Suprapubic skin (tissue), 4 donors: Measurements from ENCODE around the gene RAB33A. TPM values are rescaled to one million over a fixed set of nuclear protein-coding genes. Genes with fewer than 3 reads are reported as not detected.

Experiments
- DNase-seq, 2 donors: peaks; one replicate each; pipeline ENCODE4 v3.0.0-alpha.2; 2019; ENCODE audit warnings: low spot score in 2 of 2
- H3K27ac ChIP-seq: fragments of 200-600 bp; sonication (generic); one replicate; pipeline ENCODE4 v1.5.1; 2019
- H3K27me3 ChIP-seq: fragments of 200-600 bp; sonication (generic); one replicate; pipeline ENCODE4 v1.5.1; 2019
- H3K36me3 ChIP-seq: fragments of 200-600 bp; sonication (generic); one replicate; pipeline ENCODE4 v1.5.1; 2019
- H3K4me1 ChIP-seq: fragments of 200-600 bp; sonication (generic); one replicate; pipeline ENCODE4 v1.5.1; 2019
- H3K4me3 ChIP-seq: fragments of 200-600 bp; sonication (generic); one replicate; pipeline ENCODE4 v1.5.1; 2019; ENCODE audit warnings: mild to moderate bottlenecking
- H3K9me3 ChIP-seq: fragments of 200-600 bp; sonication (generic); one replicate; pipeline ENCODE4 v1.5.1; 2019
- CTCF ChIP-seq, 2 donors: fragments of 200-600 bp in 1 of 2; fragments of 450-650 bp in 1 of 2; sonication (generic) in 1 of 2; IDR thresholded peaks; one replicate each; pipeline ENCODE4 v1.5.1; 2016 to 2019; ENCODE audit warnings: antibody characterized with exemption in 2 of 2, mild to moderate bottlenecking in 1 of 2, moderate library complexity in 1 of 2
- EP300 ChIP-seq: sonication (generic); formaldehyde crosslinking; IDR thresholded peaks from one replicate; pipeline ENCODE4 v1.6.1; 2017; ENCODE audit warnings: antibody characterized with exemption
- POLR2A ChIP-seq, 2 donors: fragments of 450-650 bp; IDR thresholded peaks; one replicate each; pipeline ENCODE4 v1.6.1; 2017; ENCODE audit warnings: antibody characterized with exemption in 2 of 2, mild to moderate bottlenecking in 2 of 2, moderate library complexity in 2 of 2
- POLR2AphosphoS5 ChIP-seq, 3 donors: sonication (generic); formaldehyde crosslinking; IDR thresholded peaks; one replicate each; pipeline ENCODE4 v1.6.1; 2017; ENCODE audit warnings: antibody characterized with exemption in 3 of 3
- WGBS: methylation state at CpG from one replicate; pipeline ENCODE4 v1.1.5; 2018; 5-methylcytosine and 5-hydroxymethylcytosine counted together
- total RNA-seq, 4 donors: library from RNA; depleted of rRNA; stranded (reverse); fragments of >200 nt; gene quantifications; one replicate each; pipeline ENCODE4 v1.1.0, GENCODE V29; 2016

The RAB33A gene
- total RNA-seq = not detected

DNA sequence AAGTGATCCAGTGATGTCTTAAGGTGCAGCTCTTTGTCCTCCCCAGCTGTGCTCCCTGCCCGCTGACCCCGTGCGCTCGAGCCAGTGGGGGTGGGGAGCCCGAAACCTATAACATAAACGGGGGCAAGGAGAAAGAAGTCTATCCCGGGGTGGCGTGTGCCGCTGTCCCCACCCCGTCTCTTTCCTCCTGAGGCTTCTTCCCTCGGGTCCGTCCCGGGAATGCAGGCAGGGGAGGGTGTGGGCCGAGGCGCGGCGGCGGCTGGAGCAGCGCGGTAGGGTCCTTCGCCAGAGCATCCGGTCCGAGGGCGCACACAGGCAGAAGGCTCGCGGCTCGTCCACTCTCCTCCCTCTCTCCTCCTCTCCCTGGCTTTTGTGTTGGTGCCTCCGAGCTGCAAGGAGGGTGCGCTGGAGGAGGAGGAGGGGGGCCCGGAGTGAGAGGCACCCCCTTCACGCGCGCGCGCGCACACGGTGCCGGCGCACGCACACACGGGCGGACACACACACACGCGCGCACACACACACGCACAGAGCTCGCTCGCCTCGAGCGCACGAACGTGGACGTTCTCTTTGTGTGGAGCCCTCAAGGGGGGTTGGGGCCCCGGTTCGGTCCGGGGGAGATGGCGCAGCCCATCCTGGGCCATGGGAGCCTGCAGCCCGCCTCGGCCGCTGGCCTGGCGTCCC lies at the start of gene RAB33A:
Gene RAB33A, plus strand, starts transcription at position 517 of the 681 bp plus-strand sequence. Its CDS starts 101 bp downstream, at position 618.
- no peak within 1 kb of the TSS for H3K27ac ChIP-seq

GRCh38 chrX:130124577-130124976 lies 47.2 kb upstream of the RAB33A start:
- Histone ChIP-seq H3K27me3 (no peaks in the 10 kb centered on the region), H3K27ac (peak overlapping the region; percentile 69), H3K4me3 (no peak overlapping the region), H3K36me3 (peaks cover 7% of the 10 kb centered on the region), H3K9me3 (no peaks in the 10 kb centered on the region), H3K4me1 (peaks cover 28% of the 10 kb centered on the region)
- 71% methylated on average over 4 of the region's 4 CpGs for WGBS
- TF ChIP-seq CTCF (IDR thresholded peaks at IDR 0.05) = no peak
- no peak for TF ChIP-seq EP300
- no peak for TF ChIP-seq POLR2AphosphoS5 (IDR thresholded peaks at IDR 0.05)
- no peak for TF ChIP-seq POLR2A (IDR thresholded peaks at IDR 0.05)
- DNase-seq = no peak

More for the DNA sequence above, at the start of gene RAB33A:
- TF ChIP-seq POLR2A (IDR thresholded peaks at IDR 0.05) = no peak
- no peak for TF ChIP-seq EP300
- no peak for TF ChIP-seq POLR2AphosphoS5 (IDR thresholded peaks at IDR 0.05)
- no peak for TF ChIP-seq CTCF (IDR thresholded peaks at IDR 0.05)
- H3K36me3 ChIP-seq = no peaks in the 10 kb centered on the region
- H3K4me3 ChIP-seq = peak within 1 kb of the TSS; percentile 52
- no peak for DNase-seq
- H3K27me3 ChIP-seq = no peaks in the 10 kb centered on the region
- 56% methylated on average over 16 of the region's 61 CpGs for WGBS
- H3K9me3 ChIP-seq = no peaks in the 10 kb centered on the region
- peaks cover 37% of the 10 kb centered on the region for H3K4me1 ChIP-seq

- peak in 1 of 2 donors; percentile 81 for DNase-seq
These were observed 46.5 kb upstream of the RAB33A start for GRCh38 chrX:130125091-130125874.

DNA sequence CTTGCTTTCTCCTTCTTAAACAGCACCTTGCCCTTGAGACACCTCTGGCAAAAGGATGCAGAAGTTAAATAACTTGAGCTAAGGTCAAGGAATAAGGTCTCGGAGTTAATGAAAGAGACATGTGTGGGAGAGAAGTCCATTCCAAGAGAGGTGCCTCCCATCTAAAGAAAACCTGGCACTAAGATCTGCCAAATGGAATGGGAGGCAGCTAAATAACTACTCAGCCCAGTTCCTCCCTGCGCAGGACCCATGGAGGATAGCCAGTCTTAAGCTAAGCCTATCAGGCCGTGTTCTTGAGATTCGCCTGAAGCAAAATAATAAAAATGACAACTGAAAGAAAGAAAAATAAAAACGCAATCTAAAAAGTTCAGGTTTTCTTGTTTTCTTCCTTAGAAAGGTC lies 40.8 kb upstream of the RAB33A start:
- no peaks in the 10 kb centered on the region for H3K27me3 ChIP-seq
- TF ChIP-seq POLR2AphosphoS5 (IDR thresholded peaks at IDR 0.05) (no peak), CTCF (IDR thresholded peaks at IDR 0.05) (no peak), POLR2A (IDR thresholded peaks at IDR 0.05) (no peak), EP300 (no peak)
- no peak for DNase-seq
- 72% methylated on average over 5 of the region's 5 CpGs for whole genome bisulfite sequencing
- H3K9me3 ChIP-seq = no peaks in the 10 kb centered on the region
- peaks cover 41% of the 10 kb centered on the region for H3K36me3 ChIP-seq
- no peak overlapping the region for H3K27ac ChIP-seq
- peaks cover under 1% of the 10 kb centered on the region for H3K4me1 ChIP-seq
- H3K4me3 ChIP-seq = no peak overlapping the region

More at GRCh38 chrX:130125091-130125874, 46.5 kb upstream of the RAB33A start:
- H3K27ac ChIP-seq = peak overlapping the region; percentile 69
- H3K27me3 ChIP-seq = no peaks in the 10 kb centered on the region
- H3K4me3 ChIP-seq = no peak overlapping the region
- H3K9me3 ChIP-seq = no peaks in the 10 kb centered on the region
- H3K4me1 ChIP-seq = peaks cover 21% of the 10 kb centered on the region
- peaks cover 14% of the 10 kb centered on the region for H3K36me3 ChIP-seq
- TF ChIP-seq EP300 (no peak), CTCF (IDR thresholded peaks at IDR 0.05) (no peak), POLR2AphosphoS5 (IDR thresholded peaks at IDR 0.05) (no peak), POLR2A (IDR thresholded peaks at IDR 0.05) (no peak)
- 37% methylated on average over 13 of the region's 13 CpGs for WGBS

DNA sequence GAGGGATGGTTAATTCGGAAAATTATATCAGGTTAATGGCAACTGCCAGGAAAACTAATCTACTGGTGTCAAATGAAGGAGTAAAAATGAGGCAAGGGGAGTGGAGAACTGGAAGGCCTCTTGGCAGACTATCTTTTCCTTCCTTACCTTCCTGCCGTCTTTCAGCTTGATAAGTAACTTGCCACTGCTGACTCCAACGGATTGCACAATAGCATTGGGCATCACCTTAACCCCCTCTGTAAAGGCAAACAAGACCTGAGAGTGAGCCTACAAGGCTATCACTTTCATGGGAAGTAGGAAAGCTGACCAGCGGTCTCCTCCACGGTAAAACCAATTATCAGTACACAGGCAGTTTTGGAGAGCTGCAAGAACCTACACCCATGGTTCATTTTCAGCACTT lies 35.3 kb upstream of the RAB33A start:
- H3K27me3 ChIP-seq = no peaks in the 10 kb centered on the region
- TF ChIP-seq CTCF (IDR thresholded peaks at IDR 0.05) (no peak), POLR2A (IDR thresholded peaks at IDR 0.05) (no peak), POLR2AphosphoS5 (IDR thresholded peaks at IDR 0.05) (no peak), EP300 (no peak)
- H3K4me1 ChIP-seq = no peaks in the 10 kb centered on the region
- no peak for DNase-seq
- no peak overlapping the region for H3K4me3 ChIP-seq
- H3K9me3 ChIP-seq = no peaks in the 10 kb centered on the region
- no peak overlapping the region for H3K27ac ChIP-seq
- WGBS = 82% methylated on average over 5 of the region's 5 CpGs
- H3K36me3 ChIP-seq = peaks cover 43% of the 10 kb centered on the region
